AG09319 (cell line): Measurements from ENCODE around the gene NOL9.
"Not testable (repeated sequence)": the region's sequence is repeated elsewhere in the genome, so short reads cannot be mapped to it uniquely, and the experiment has no call there.

Source experiments
- DNase-seq: peaks from one replicate; pipeline ENCODE4 v3.0.0-alpha.2; 2010; ENCODE audit warnings: low read depth; ENCODE audit errors: extremely low read depth
- TF ChIP-seq, protein P1 (sequence below): IDR thresholded peaks from 2 replicates; pipeline ENCODE4 v1.5.1; 2011; ENCODE audit warnings: low read depth, mild to moderate bottlenecking, inconsistent platforms, low read length, moderate library complexity

NOL9 gene

DNA sequence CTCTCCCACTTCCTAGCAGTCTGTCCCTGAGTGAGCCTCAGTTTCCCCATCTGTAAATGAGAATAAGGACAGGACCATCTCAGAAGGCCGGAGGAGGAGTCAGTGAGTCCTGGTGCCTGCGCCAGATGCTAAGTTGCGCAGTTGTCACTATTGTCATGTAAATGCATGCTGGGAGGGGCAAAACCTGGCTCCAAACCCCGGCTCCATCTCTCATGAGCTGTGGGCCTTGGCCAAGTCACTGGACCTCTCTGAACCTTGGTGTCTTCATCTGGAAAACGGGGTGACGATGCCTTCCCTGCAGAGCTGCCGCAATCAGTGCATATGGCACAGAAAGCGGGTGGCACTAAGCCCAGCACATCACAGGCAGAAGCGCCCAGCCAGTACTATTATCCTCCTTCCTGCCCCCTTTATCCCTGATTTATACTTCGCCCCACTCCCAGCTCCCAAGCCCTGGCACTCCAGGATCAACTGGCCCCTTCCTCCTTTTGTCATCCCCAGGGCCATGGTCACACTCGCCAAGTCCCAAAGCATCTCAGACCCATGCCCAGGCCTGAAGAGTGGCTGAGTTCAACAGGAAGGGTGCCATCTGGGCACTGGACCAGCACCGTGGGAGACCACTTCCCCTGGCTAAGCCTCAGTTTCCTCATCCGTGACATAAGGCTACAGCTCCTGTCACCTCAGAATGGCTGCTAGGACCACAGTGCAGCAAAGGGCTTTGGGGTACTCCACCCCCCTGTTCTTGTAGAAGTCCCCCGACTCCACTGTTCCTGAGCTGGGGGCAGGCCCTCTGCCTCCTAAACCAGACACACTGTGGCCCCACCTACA lies 58.6 kb downstream of the NOL9 start:
- TF ChIP-seq, protein P1, sequence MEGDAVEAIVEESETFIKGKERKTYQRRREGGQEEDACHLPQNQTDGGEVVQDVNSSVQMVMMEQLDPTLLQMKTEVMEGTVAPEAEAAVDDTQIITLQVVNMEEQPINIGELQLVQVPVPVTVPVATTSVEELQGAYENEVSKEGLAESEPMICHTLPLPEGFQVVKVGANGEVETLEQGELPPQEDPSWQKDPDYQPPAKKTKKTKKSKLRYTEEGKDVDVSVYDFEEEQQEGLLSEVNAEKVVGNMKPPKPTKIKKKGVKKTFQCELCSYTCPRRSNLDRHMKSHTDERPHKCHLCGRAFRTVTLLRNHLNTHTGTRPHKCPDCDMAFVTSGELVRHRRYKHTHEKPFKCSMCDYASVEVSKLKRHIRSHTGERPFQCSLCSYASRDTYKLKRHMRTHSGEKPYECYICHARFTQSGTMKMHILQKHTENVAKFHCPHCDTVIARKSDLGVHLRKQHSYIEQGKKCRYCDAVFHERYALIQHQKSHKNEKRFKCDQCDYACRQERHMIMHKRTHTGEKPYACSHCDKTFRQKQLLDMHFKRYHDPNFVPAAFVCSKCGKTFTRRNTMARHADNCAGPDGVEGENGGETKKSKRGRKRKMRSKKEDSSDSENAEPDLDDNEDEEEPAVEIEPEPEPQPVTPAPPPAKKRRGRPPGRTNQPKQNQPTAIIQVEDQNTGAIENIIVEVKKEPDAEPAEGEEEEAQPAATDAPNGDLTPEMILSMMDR = no peak
- no peak for DNase-seq

DNA sequence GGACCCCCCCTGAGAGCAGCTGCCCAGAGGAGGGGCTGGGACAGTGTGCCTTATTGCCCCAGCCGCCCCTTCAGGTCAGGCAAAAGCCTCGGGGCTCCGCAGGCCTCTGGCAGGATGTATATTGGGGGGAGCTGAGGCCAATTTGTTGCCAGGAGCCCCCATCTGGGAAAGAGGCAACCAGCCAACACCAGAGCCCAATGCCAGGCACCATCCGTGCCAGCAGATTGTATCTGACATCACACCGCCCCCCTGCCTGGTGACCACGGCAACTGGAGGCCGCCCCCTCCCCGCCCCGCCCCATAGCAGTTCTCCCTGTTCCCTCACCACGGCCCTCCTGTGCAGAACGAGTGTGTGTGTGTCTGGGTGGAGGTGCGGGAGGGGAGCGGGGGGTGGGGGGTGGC lies 59.3 kb downstream of the NOL9 start:
- TF ChIP-seq, protein P1 = no peak
- no peak for DNase-seq

DNA sequence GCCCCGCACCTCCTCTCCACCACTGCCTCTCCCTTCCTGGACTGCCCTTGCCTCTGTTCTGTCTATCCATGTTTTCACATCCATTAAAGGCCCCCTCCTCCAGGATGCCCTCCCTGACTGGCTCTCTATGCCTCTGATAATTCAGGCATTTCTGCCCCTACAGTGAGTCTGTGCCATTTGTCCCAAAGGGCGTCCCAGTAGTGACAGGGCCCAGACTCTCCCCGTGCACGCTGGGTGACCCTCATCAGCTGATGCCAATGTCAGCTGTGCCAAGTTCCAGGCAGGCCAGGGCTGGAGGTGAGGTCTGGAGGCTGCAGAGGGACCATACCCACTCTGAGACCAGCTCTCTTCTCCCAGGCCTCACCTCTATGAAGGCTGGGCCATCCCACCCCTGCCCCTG lies 59.7 kb downstream of the NOL9 start:
- TF ChIP-seq, protein P1 = no peak
- no peak for DNase-seq

DNA sequence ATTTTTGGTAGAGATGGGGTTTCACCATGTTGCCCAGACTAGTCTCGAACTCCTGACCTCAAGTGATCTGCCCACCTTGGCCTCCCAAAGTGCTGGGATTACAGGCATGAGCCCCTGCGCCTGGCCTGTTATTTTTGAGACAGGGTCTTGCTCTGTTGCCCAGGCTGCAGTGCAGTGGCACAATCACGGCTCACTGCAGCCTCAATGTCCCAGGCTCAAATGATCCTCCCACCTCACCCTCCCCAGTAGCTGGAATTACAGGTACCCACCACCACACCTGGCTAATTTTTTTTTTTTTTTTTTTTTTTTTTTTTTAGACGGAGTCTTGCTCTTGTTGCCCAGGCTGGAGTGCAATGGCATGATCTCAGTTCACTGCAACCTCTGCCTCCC lies 60.5 kb downstream of the NOL9 start:
- DNase-seq = not testable (repeated sequence)

DNA sequence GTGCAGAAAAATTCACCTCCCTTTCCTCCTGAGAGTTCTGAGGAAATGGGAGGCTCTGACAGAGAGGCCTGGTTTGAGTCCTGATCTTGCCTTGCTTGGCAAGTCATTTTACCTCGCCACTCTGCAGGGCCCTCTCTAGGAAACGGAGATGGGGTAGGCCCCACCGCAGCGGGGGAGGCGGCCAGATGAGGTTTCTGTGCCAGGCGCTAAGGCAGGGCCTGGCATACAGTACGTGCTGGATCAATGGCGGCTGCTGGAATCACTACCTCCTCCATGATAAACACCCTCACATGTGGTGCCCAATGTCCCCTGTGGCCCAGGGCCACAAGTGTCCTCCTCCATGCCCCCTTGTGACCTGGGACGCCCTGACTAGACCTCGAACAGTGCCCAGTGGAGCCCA lies 62.3 kb downstream of the NOL9 start:
- TF ChIP-seq, protein P1 = no peak
- no peak for DNase-seq

DNA sequence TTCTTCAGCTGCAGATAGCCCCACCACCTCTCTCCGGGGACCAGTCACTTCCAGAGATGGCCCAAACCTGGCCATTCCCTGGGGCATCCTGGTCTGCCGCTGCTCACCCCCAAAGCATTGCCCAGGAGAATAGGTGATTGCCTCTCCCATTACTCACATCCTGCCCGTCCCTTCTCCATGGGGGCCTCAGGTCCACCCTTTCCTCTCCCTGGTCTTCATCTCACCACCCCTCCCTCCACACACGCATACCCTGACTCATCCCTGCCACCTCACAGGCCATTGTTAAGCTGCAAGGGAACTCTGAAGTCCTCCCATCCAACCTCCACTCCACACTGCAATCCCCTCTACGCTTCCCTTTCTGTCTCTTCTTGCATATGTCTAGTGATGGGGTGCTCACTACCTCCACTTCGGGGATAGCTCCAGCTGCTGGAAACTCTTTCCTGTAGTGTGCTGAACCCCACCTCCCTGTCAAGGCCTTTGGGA lies 62.8 kb downstream of the NOL9 start, which contains the start of gene PLEKHG5:
Gene PLEKHG5, minus strand, starts transcription at position 188 of the 483 bp plus-strand sequence. CDS start 14,096 bp downstream, outside the sequence.
- no peak for DNase-seq
- TF ChIP-seq, protein P1 = no peak

DNA sequence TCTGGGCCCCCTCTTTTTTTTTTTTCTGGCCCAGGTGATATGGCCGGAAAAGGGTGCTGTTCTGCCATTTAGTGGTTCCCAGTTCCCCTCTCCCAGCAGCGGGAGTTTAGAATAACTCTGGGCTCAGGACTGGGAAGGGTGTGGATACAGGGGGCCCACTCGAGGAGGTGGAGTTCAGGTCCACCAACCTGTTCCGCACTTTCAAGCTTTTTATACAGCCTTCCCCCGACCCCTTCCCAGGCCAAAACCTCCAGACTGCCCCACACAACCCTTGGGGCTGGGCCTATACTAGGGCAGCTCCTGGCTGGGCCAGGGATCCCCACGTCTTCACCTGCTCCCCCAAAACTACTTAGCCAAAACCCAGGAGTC lies 63.2 kb downstream of the NOL9 start:
- TF ChIP-seq, protein P1 = no peak
- DNase-seq = no peak
